Naive thymus-derived CD4-positive, alpha-beta T cell (primary cell): ENCODE data around the gene CCDC91. TPM values are rescaled to one million over a fixed set of nuclear protein-coding genes. Genes with fewer than 3 reads are reported as not detected.
"Not testable (repeated sequence)": the region's sequence is repeated elsewhere in the genome, so short reads cannot be mapped to it uniquely, and the experiment has no call there.

Source experiments
- ATAC-seq: fragments of 150-1000 bp; cut with Tn5 transposase; 2 replicates; pipeline ENCODE4 v1.10.0; 2021; ENCODE audit warnings: mild to moderate bottlenecking, moderate library complexity
- CTCF ChIA-PET: fragments of 350-600 bp; sonication (Branson Sonifier 250); formaldehyde crosslinking; loops from one replicate; lab custom pipeline; 2021; ENCODE audit warnings: antibody characterized with exemption; lab: Charles Lee
- POLR2A ChIA-PET: fragments of 350-600 bp; sonication (Branson Sonifier 250); formaldehyde crosslinking; loops from one replicate; lab custom pipeline; 2021; ENCODE audit warnings: antibody characterized with exemption, inconsistent platforms; lab: Charles Lee
- DNase-seq, 9 donors: peaks; one replicate each; pipeline versions ENCODE4 v3.0.0 to v3.0.0-alpha.2; 2020 to 2022; ENCODE audit warnings: mixed read lengths in 1 of 9
- H3K27ac ChIP-seq: one replicate; pipeline ENCODE4 v1.7.0; 2013; ENCODE audit warnings: mild to moderate bottlenecking, low read depth, low read length, moderate library complexity
- H3K27me3 ChIP-seq, 2 donors: one replicate each; pipeline ENCODE4 v1.7.0; 2013; ENCODE audit warnings: low read length in 2 of 2, mild to moderate bottlenecking in 2 of 2, moderate library complexity in 2 of 2; ENCODE audit not compliant: control insufficient read depth in 2 of 2, insufficient read depth in 2 of 2
- H3K36me3 ChIP-seq, 3 experiments: 1 replicate in 2 of 3; 2 replicates in 1 of 3; pipeline ENCODE4 v1.7.0; 2013; ENCODE audit warnings: low read length in 3 of 3, mild to moderate bottlenecking in 3 of 3, moderate library complexity in 1 of 3; ENCODE audit not compliant: insufficient read depth in 3 of 3, control insufficient read depth in 2 of 3
- H3K4me1 ChIP-seq, 2 donors: one replicate each; pipeline ENCODE4 v1.7.0; 2013; ENCODE audit warnings: low read length in 2 of 2, mild to moderate bottlenecking in 2 of 2, moderate library complexity in 1 of 2; ENCODE audit not compliant: control insufficient read depth in 2 of 2, insufficient read depth in 2 of 2
- H3K4me3 ChIP-seq: 2 replicates; pipeline ENCODE4 v1.7.0; 2013; ENCODE audit warnings: mild to moderate bottlenecking, low read length
- H3K9me3 ChIP-seq, 3 experiments: 1 replicate in 2 of 3; 2 replicates in 1 of 3; pipeline ENCODE4 v1.7.0; 2013; ENCODE audit warnings: low read length in 3 of 3; ENCODE audit not compliant: control insufficient read depth in 2 of 3
- H3K27ac Mint-ChIP-seq, 9 donors: one replicate each; pipeline ENCODE4 v1.8.0; 2020 to 2022; ENCODE audit warnings: mixed read lengths in 9 of 9, mild to moderate bottlenecking in 8 of 9, moderate library complexity in 5 of 9, inconsistent platforms in 2 of 9
- H3K27me3 Mint-ChIP-seq, 5 donors: one replicate each; pipeline ENCODE4 v1.8.0; 2021 to 2022; ENCODE audit warnings: mixed read lengths in 5 of 5, mild to moderate bottlenecking in 1 of 5
- H3K36me3 Mint-ChIP-seq, 5 donors: one replicate each; pipeline ENCODE4 v1.8.0; 2020 to 2022; ENCODE audit warnings: mixed read lengths in 5 of 5, mild to moderate bottlenecking in 3 of 5, inconsistent platforms in 1 of 5
- H3K4me1 Mint-ChIP-seq, 7 donors: one replicate each; pipeline ENCODE4 v1.8.0; 2020 to 2022; ENCODE audit warnings: mixed read lengths in 7 of 7, mild to moderate bottlenecking in 3 of 7, inconsistent platforms in 1 of 7
- H3K4me3 Mint-ChIP-seq, 10 donors: one replicate each; pipeline ENCODE4 v1.8.0; 2020 to 2022; ENCODE audit warnings: mild to moderate bottlenecking in 10 of 10, mixed read lengths in 10 of 10, moderate library complexity in 6 of 10, inconsistent platforms in 2 of 10
- H3K9me3 Mint-ChIP-seq, 11 donors: one replicate each; pipeline ENCODE4 v1.8.0; 2020 to 2022; ENCODE audit warnings: mixed read lengths in 11 of 11, mild to moderate bottlenecking in 4 of 11, inconsistent platforms in 1 of 11, moderate library complexity in 1 of 11
- intact Hi-C, 2 donors: fragments of 100-400 bp; cut with micrococcal nuclease; formaldehyde crosslinking; loops; one replicate each; pipeline ENCODE4 v1.15.1; 2023
- polyA plus RNA-seq, 2 donors: library from polyadenylated mRNA; unstranded; fragments of 300-500 nt; fragmentation: Illumina TruSeq; gene quantifications; one replicate each; pipeline ENCODE4 v1.2.3, GENCODE V29; 2021
- total RNA-seq, 6 experiments: library from RNA in 5 of 6; stranded (reverse) in 5 of 6; gene quantifications; 1 replicate in 5 of 6; 2 replicates in 1 of 6; pipeline ENCODE4 v1.2.3 and lab custom pipeline; 2021 to 2026

The CCDC91 gene
- total and polyA plus RNA-seq, 7 experiments from 2014 or later = 20.2 to 105 (median 78.0) TPM

- intact Hi-C loops = no loop called here
- no peak for DNase-seq
- no peak overlapping the region for H3K4me3 Mint-ChIP-seq
- H3K4me1 Mint-ChIP-seq = peaks cover 0 to 3% (median 0%) of the 10 kb centered on the region in 7 donors
- Histone ChIP-seq H3K4me3 (no peak overlapping the region), H3K27me3 (no peaks in the 10 kb centered on the region), H3K27ac (no peak overlapping the region), H3K9me3 (no peaks in the 10 kb centered on the region), H3K4me1 (no peaks in the 10 kb centered on the region), H3K36me3 (peaks cover 0 to 24% (median 0%) of the 10 kb centered on the region in 3 experiments)
- CTCF ChIA-PET = no interaction called here
- peaks cover 0 to 23% (median 7%) of the 10 kb centered on the region in 11 donors for H3K9me3 Mint-ChIP-seq
- H3K27ac Mint-ChIP-seq = no peak overlapping the region
- POLR2A ChIA-PET = no interaction called here
- ATAC-seq = no peak
- no peaks in the 10 kb centered on the region for H3K27me3 Mint-ChIP-seq
- H3K36me3 Mint-ChIP-seq = peaks cover 10 to 85% (median 83%) of the 10 kb centered on the region in 5 donors
These were observed 123.4 kb downstream of the CCDC91 start for GRCh38 chr12:28313631-28314030.

- H3K27me3 Mint-ChIP-seq = no peaks in the 10 kb centered on the region
- intact Hi-C loops = no loop called here
- ATAC-seq = no peak
- peaks cover 0 to 6% (median 0%) of the 10 kb centered on the region in 7 donors for H3K4me1 Mint-ChIP-seq
- peaks cover 6 to 76% (median 69%) of the 10 kb centered on the region in 5 donors for H3K36me3 Mint-ChIP-seq
- no peak overlapping the region for H3K4me3 Mint-ChIP-seq
- H3K4me1 ChIP-seq = no peaks in the 10 kb centered on the region
- no peak overlapping the region for H3K27ac ChIP-seq
- no peaks in the 10 kb centered on the region for H3K9me3 ChIP-seq
- ChIA-PET CTCF (no interaction called here), POLR2A (no interaction called here)
- H3K36me3 ChIP-seq = peaks cover 0 to 8% (median 0%) of the 10 kb centered on the region in 3 experiments
- DNase-seq = no peak
- no peaks in the 10 kb centered on the region for H3K27me3 ChIP-seq
- no peak overlapping the region for H3K4me3 ChIP-seq
- no peak overlapping the region for H3K27ac Mint-ChIP-seq
- peaks cover 0 to 23% (median 7%) of the 10 kb centered on the region in 11 donors for H3K9me3 Mint-ChIP-seq
These were observed 125.8 kb downstream of the CCDC91 start for GRCh38 chr12:28316049-28316448.

GRCh38 chr12:28318273-28318672 is 128.0 kb downstream of the CCDC91 start:
- Mint-ChIP-seq H3K27ac (no peak overlapping the region), H3K27me3 (no peaks in the 10 kb centered on the region), H3K36me3 (peaks cover 6 to 63% (median 60%) of the 10 kb centered on the region in 5 donors), H3K9me3 (peaks cover 0 to 23% (median 7%) of the 10 kb centered on the region in 11 donors), H3K4me1 (peaks cover 0 to 6% (median 0%) of the 10 kb centered on the region in 7 donors), H3K4me3 (no peak overlapping the region)
- Histone ChIP-seq H3K27ac (no peak overlapping the region), H3K4me1 (no peaks in the 10 kb centered on the region), H3K9me3 (no peaks in the 10 kb centered on the region), H3K4me3 (no peak overlapping the region), H3K36me3 (peaks cover 0 to 4% (median 0%) of the 10 kb centered on the region in 3 experiments), H3K27me3 (no peaks in the 10 kb centered on the region)
- ChIA-PET CTCF (no interaction called here), POLR2A (no interaction called here)
- ATAC-seq (no peak), DNase-seq (no peak)
- intact Hi-C loops = no loop called here

GRCh38 chr12:28320353-28320752 is 130.1 kb downstream of the CCDC91 start:
- Mint-ChIP-seq H3K4me1 (peaks cover 0 to 6% (median 0%) of the 10 kb centered on the region in 7 donors), H3K27ac (no peak overlapping the region), H3K27me3 (no peaks in the 10 kb centered on the region), H3K36me3 (peaks cover 6 to 54% (median 49%) of the 10 kb centered on the region in 5 donors), H3K9me3 (peaks cover 0 to 17% (median 5%) of the 10 kb centered on the region in 11 donors), H3K4me3 (no peak overlapping the region)
- ATAC-seq = no peak
- H3K9me3 ChIP-seq = no peaks in the 10 kb centered on the region
- intact Hi-C loops = no loop called here
- no peak overlapping the region for H3K4me3 ChIP-seq
- POLR2A ChIA-PET = interaction anchor here (1.0 kb wide), 1 partner anchor 8 kb away, joined by 3 read pairs; no protein-coding TSS in a partner anchor
- no peaks in the 10 kb centered on the region for H3K36me3 ChIP-seq
- DNase-seq = no peak
- H3K27ac ChIP-seq = no peak overlapping the region
- no peaks in the 10 kb centered on the region for H3K27me3 ChIP-seq
- no peaks in the 10 kb centered on the region for H3K4me1 ChIP-seq
- CTCF ChIA-PET = no interaction called here

GRCh38 chr12:28327722-28328121 is 137.5 kb downstream of the CCDC91 start:
- peaks cover 0 to 4% (median 0%) of the 10 kb centered on the region in 7 donors for H3K4me1 Mint-ChIP-seq
- no peaks in the 10 kb centered on the region for H3K27me3 Mint-ChIP-seq
- peaks cover 7 to 76% (median 56%) of the 10 kb centered on the region in 5 donors for H3K36me3 Mint-ChIP-seq
- intact Hi-C loops = no loop called here
- DNase-seq (no peak), ATAC-seq (no peak)
- H3K36me3 ChIP-seq = peaks cover 0 to 6% (median 0%) of the 10 kb centered on the region in 3 experiments
- no peaks in the 10 kb centered on the region for H3K9me3 ChIP-seq
- no peaks in the 10 kb centered on the region for H3K27me3 ChIP-seq
- H3K4me3 Mint-ChIP-seq = no peak overlapping the region
- peaks cover 0 to 20% (median 2%) of the 10 kb centered on the region in 11 donors for H3K9me3 Mint-ChIP-seq
- no peaks in the 10 kb centered on the region for H3K4me1 ChIP-seq
- ChIA-PET POLR2A (no interaction called here), CTCF (no interaction called here)
- no peak overlapping the region for H3K27ac ChIP-seq
- H3K4me3 ChIP-seq = no peak overlapping the region
- H3K27ac Mint-ChIP-seq = no peak overlapping the region

- Histone ChIP-seq H3K27ac (no peak overlapping the region), H3K36me3 (peaks cover 0 to 6% (median 0%) of the 10 kb centered on the region in 3 experiments), H3K4me3 (no peak overlapping the region), H3K27me3 (no peaks in the 10 kb centered on the region), H3K4me1 (no peaks in the 10 kb centered on the region), H3K9me3 (no peaks in the 10 kb centered on the region)
- H3K4me1 Mint-ChIP-seq = peaks cover 0 to 5% (median 3%) of the 10 kb centered on the region in 7 donors
- ATAC-seq (no peak), DNase-seq (no peak)
- H3K27me3 Mint-ChIP-seq = no peaks in the 10 kb centered on the region
- intact Hi-C loops = no loop called here
- no peak overlapping the region for H3K27ac Mint-ChIP-seq
- peaks cover 7 to 70% (median 55%) of the 10 kb centered on the region in 5 donors for H3K36me3 Mint-ChIP-seq
- H3K9me3 Mint-ChIP-seq = peaks cover 0 to 20% (median 2%) of the 10 kb centered on the region in 11 donors
- H3K4me3 Mint-ChIP-seq = no peak overlapping the region
- POLR2A ChIA-PET = no interaction called here
- CTCF ChIA-PET = no interaction called here
These were observed 138.7 kb downstream of the CCDC91 start for GRCh38 chr12:28328967-28329366.

GRCh38 chr12:28329727-28330126 is 139.5 kb downstream of the CCDC91 start:
- H3K4me3 ChIP-seq, intact Hi-C loops, POLR2A ChIA-PET, H3K27ac ChIP-seq, H3K27me3 ChIP-seq, ATAC-seq, H3K4me1 ChIP-seq, H3K27me3 Mint-ChIP-seq, H3K9me3 ChIP-seq, CTCF ChIA-PET, H3K36me3 ChIP-seq, H3K4me1 Mint-ChIP-seq, H3K4me3 Mint-ChIP-seq, DNase-seq: not testable (repeated sequence)
- H3K36me3 Mint-ChIP-seq = peaks cover 7 to 69% (median 59%) of the 10 kb centered on the region in 5 donors
- H3K27ac Mint-ChIP-seq = peak overlapping the region in 1 of 9 donors; percentile 51
- H3K9me3 Mint-ChIP-seq = peaks cover 0 to 20% (median 2%) of the 10 kb centered on the region in 11 donors
